HG02885 (cell line): Measurements from ENCODE around the gene BRAF.
"Not testable (repeated sequence)": the region's sequence is repeated elsewhere in the genome, so short reads cannot be mapped to it uniquely, and the experiment has no call there.

Experiments used
- ATAC-seq: cut with Tn5 transposase; IDR thresholded peaks from one replicate; pipeline ENCODE4 v1.9.1; 2021; ENCODE audit warnings: mild to moderate bottlenecking; ENCODE audit not compliant: unreplicated experiment, poor library complexity

Gene BRAF

GRCh38 chr7:140689199-140690152 is 235.3 kb downstream of the BRAF start:
- no peak for ATAC-seq

GRCh38 chr7:140688341-140688740 is 236.4 kb downstream of the BRAF start:
- no peak for ATAC-seq

GRCh38 chr7:140686921-140687320 is 237.8 kb downstream of the BRAF start:
- no peak for ATAC-seq

- ATAC-seq = no peak
These were observed 239.2 kb downstream of the BRAF start for GRCh38 chr7:140685407-140686087.

GRCh38 chr7:140684066-140684950 is 240.4 kb downstream of the BRAF start:
- no peak for ATAC-seq

- ATAC-seq = no peak
These were observed 241.1 kb downstream of the BRAF start for GRCh38 chr7:140683657-140684056.

- ATAC-seq = no peak
These were observed 243.0 kb downstream of the BRAF start for GRCh38 chr7:140681766-140682165.

GRCh38 chr7:140680886-140681285 is 243.8 kb downstream of the BRAF start:
- ATAC-seq = no peak

- no peak for ATAC-seq
These were observed 245.5 kb downstream of the BRAF start for GRCh38 chr7:140679186-140679585.

- ATAC-seq = no peak
These were observed 246.0 kb downstream of the BRAF start for GRCh38 chr7:140678816-140679130.

GRCh38 chr7:140678081-140678815 is 246.5 kb downstream of the BRAF start:
- no peak for ATAC-seq

GRCh38 chr7:140677496-140677895 is 247.2 kb downstream of the BRAF start:
- ATAC-seq = no peak

GRCh38 chr7:140676956-140677355 is 247.8 kb downstream of the BRAF start:
- not testable (repeated sequence) for ATAC-seq

GRCh38 chr7:140676306-140676705 is 248.4 kb downstream of the BRAF start:
- ATAC-seq = peak; percentile 67

- ATAC-seq = no peak
These were observed 249.0 kb downstream of the BRAF start for GRCh38 chr7:140675726-140676125.

GRCh38 chr7:140674899-140675701 is 249.6 kb downstream of the BRAF start:
- ATAC-seq = no peak

- peak; percentile 21 for ATAC-seq
These were observed 250.4 kb downstream of the BRAF start for GRCh38 chr7:140674356-140674800.

- ATAC-seq = no peak
These were observed 251.0 kb downstream of the BRAF start for GRCh38 chr7:140673774-140674155.
